ENCODE measurements around the gene ARL6IP4.

ARL6IP4 gene

GRCh38 chr12:123028475-123028874 is 48.0 kb downstream of the ARL6IP4 start:
- Histone ChIP-seq H3K9me3 (ENCODE audit: insufficient read depth, low read length) (no peaks in the 10 kb centered on the region), H3K9me2 (replicated peaks; ENCODE audit: insufficient read depth, low read length) (no peaks in the 10 kb centered on the region), H3K4me3 (ENCODE audit: insufficient read depth, low read length, poor library complexity, severe bottlenecking) (no peak overlapping the region), H3F3A (ENCODE audit: insufficient read depth) (no peaks in the 10 kb centered on the region), H3K27me3 (ENCODE audit: low read length) (no peaks in the 10 kb centered on the region), H3K4me2 (ENCODE audit: low read depth, low read length, poor library complexity, severe bottlenecking) (no peak overlapping the region), H3K9ac (ENCODE audit: low read length) (no peak overlapping the region), H3K27ac (ENCODE audit: low read depth, low read length) (no peak overlapping the region), H3K36me3 (ENCODE audit: low read length) (no peaks in the 10 kb centered on the region), H3K79me2 (ENCODE audit: insufficient read depth, low read length) (no peaks in the 10 kb centered on the region), H2AFZ (ENCODE audit: low read depth, low read length, severe bottlenecking) (no peak overlapping the region), H4K20me1 (ENCODE audit: low read depth, low read length) (no peaks in the 10 kb centered on the region)
- TF ChIP-seq CTCF (IDR thresholded peaks at IDR 0.05; ENCODE audit: insufficient read depth, low read length, poor library complexity, severe bottlenecking) (no peak), EZH2phosphoT487 (conservative IDR thresholded peaks at IDR 0.05; ENCODE audit: low read length) (no peak)

- Histone ChIP-seq H3K9ac (ENCODE audit: low read length) (no peak overlapping the region), H4K20me1 (ENCODE audit: low read depth, low read length) (no peaks in the 10 kb centered on the region), H3K36me3 (ENCODE audit: low read length) (no peaks in the 10 kb centered on the region), H3K79me2 (ENCODE audit: insufficient read depth, low read length) (no peaks in the 10 kb centered on the region), H3K27ac (ENCODE audit: low read depth, low read length) (no peak overlapping the region), H3K9me2 (replicated peaks; ENCODE audit: insufficient read depth, low read length) (no peaks in the 10 kb centered on the region), H3F3A (ENCODE audit: insufficient read depth) (no peaks in the 10 kb centered on the region), H3K27me3 (ENCODE audit: low read length) (no peaks in the 10 kb centered on the region), H2AFZ (ENCODE audit: low read depth, low read length, severe bottlenecking) (no peak overlapping the region), H3K4me3 (ENCODE audit: insufficient read depth, low read length, poor library complexity, severe bottlenecking) (no peak overlapping the region), H3K4me2 (ENCODE audit: low read depth, low read length, poor library complexity, severe bottlenecking) (no peak overlapping the region), H3K9me3 (ENCODE audit: insufficient read depth, low read length) (no peaks in the 10 kb centered on the region)
- TF ChIP-seq CTCF (IDR thresholded peaks at IDR 0.05; ENCODE audit: insufficient read depth, low read length, poor library complexity, severe bottlenecking) (no peak), EZH2phosphoT487 (conservative IDR thresholded peaks at IDR 0.05; ENCODE audit: low read length) (no peak)
Observed at GRCh38 chr12:123029550-123029949, 49.1 kb downstream of the ARL6IP4 start.

GRCh38 chr12:123030686-123031085 is 50.2 kb downstream of the ARL6IP4 start:
- no peaks in the 10 kb centered on the region for H3K27me3 ChIP-seq (ENCODE audit: low read length)
- H3K9me2 ChIP-seq (replicated peaks; ENCODE audit: insufficient read depth, low read length): no peaks in the 10 kb centered on the region
- TF ChIP-seq EZH2phosphoT487 (conservative IDR thresholded peaks at IDR 0.05; ENCODE audit: low read length) (no peak), CTCF (IDR thresholded peaks at IDR 0.05; ENCODE audit: insufficient read depth, low read length, poor library complexity, severe bottlenecking) (no peak)

More at GRCh38 chr12:123030686-123031085, 50.2 kb downstream of the ARL6IP4 start:
- Histone ChIP-seq H3K9ac (ENCODE audit: low read length) (no peak overlapping the region), H3F3A (ENCODE audit: insufficient read depth) (no peaks in the 10 kb centered on the region), H2AFZ (ENCODE audit: low read depth, low read length, severe bottlenecking) (no peak overlapping the region), H3K79me2 (ENCODE audit: insufficient read depth, low read length) (no peaks in the 10 kb centered on the region), H3K9me3 (ENCODE audit: insufficient read depth, low read length) (no peaks in the 10 kb centered on the region), H3K36me3 (ENCODE audit: low read length) (no peaks in the 10 kb centered on the region), H3K4me2 (ENCODE audit: low read depth, low read length, poor library complexity, severe bottlenecking) (no peak overlapping the region), H4K20me1 (ENCODE audit: low read depth, low read length) (no peaks in the 10 kb centered on the region), H3K4me3 (ENCODE audit: insufficient read depth, low read length, poor library complexity, severe bottlenecking) (no peak overlapping the region), H3K27ac (ENCODE audit: low read depth, low read length) (no peak overlapping the region)
